Vagina (tissue), 2 donors: ENCODE measurements around the gene PTPN3. TPM values are rescaled to one million over a fixed set of nuclear protein-coding genes. Genes with fewer than 3 reads are reported as not detected.
"Not testable (repeated sequence)": the region's sequence is repeated elsewhere in the genome, so short reads cannot be mapped to it uniquely, and the experiment has no call there.

ENCODE experiments used
- DNase-seq, 2 donors: peaks; one replicate each; pipeline ENCODE4 v3.0.0-alpha.2; 2017; ENCODE audit errors: extremely low spot score in 2 of 2
- H3K27ac ChIP-seq: fragments of 200-600 bp; sonication (generic); one replicate; pipeline ENCODE4 v1.5.1; 2019
- H3K27me3 ChIP-seq: fragments of 200-600 bp; sonication (generic); one replicate; pipeline ENCODE4 v1.5.1; 2019
- H3K36me3 ChIP-seq, 2 donors: fragments of 200-600 bp; sonication (generic); one replicate each; pipeline ENCODE4 v1.5.1; 2017 to 2019
- H3K4me1 ChIP-seq: fragments of 200-600 bp; sonication (generic); one replicate; pipeline ENCODE4 v1.5.1; 2019
- H3K4me3 ChIP-seq, 2 donors: fragments of 200-600 bp; sonication (generic); 1 replicate in 1 of 2; 2 replicates in 1 of 2; pipeline ENCODE4 v1.5.1; 2016 to 2019
- H3K9me3 ChIP-seq: fragments of 200-600 bp; sonication (generic); one replicate; pipeline ENCODE4 v1.5.1; 2019
- CTCF ChIP-seq, 3 experiments: fragments of 450-650 bp in 2 of 3; fragments of 200-600 bp in 1 of 3; sonication (generic) in 1 of 3; IDR thresholded peaks; one replicate each; pipeline ENCODE4 v1.5.1; 2017 to 2019; ENCODE audit warnings: antibody characterized with exemption in 3 of 3, mild to moderate bottlenecking in 2 of 3, moderate library complexity in 2 of 3
- POLR2A ChIP-seq, 2 donors: fragments of 450-650 bp; IDR thresholded peaks; one replicate each; pipeline ENCODE4 v1.6.1; 2017; ENCODE audit warnings: antibody characterized with exemption in 2 of 2, mild to moderate bottlenecking in 2 of 2, moderate library complexity in 2 of 2
- POLR2AphosphoS5 ChIP-seq, 2 donors: sonication (generic); formaldehyde crosslinking; IDR thresholded peaks; one replicate each; pipeline ENCODE4 v1.9.0; 2017; ENCODE audit warnings: antibody characterized with exemption in 2 of 2, mild to moderate bottlenecking in 2 of 2, low read depth in 1 of 2; ENCODE audit not compliant: insufficient read depth in 1 of 2
- intact Hi-C: fragments of 100-400 bp; cut with DNase I; formaldehyde crosslinking; loops from one replicate; pipeline ENCODE4 v1.15.1; 2023
- total RNA-seq: library from RNA; depleted of rRNA; stranded (reverse); fragments of >200 nt; gene quantifications from one replicate; pipeline ENCODE4 v1.2.3, GENCODE V29; 2016

The PTPN3 gene
- total RNA-seq, 1 donor from 2014 or later, result 15.5 TPM

DNA sequence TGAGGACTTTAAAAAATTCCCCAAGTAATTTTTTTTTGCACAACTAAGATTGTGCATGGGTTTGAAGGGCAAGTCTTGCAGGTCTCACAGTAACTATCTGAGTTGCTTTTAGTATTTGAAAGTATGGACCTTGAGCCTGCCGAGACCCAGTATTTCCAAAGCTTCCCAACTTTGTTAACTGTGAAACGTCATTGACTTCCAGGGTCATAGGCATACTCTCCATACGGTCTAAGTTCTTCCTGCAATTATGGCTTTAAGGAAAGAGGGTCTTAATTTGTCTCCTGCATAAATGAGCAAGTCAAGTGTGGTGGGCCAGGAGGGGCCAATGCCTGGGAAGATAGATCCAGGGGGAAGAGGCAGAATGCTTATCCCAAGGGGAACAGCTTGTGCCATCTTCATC lies 153.2 kb downstream of the PTPN3 start:
- no peak overlapping the region for H3K27ac ChIP-seq
- TF ChIP-seq POLR2AphosphoS5 (IDR thresholded peaks at IDR 0.05; ENCODE audit: insufficient read depth in 1 of 2, low read depth in 1 of 2) (no peak), CTCF (IDR thresholded peaks at IDR 0.05) (no peak), POLR2A (IDR thresholded peaks at IDR 0.05) (no peak)
- intact Hi-C loops, result no loop called here

GRCh38 chr9:109342878-109343277 lies 155.2 kb downstream of the PTPN3 start:
- no peak for DNase-seq
- no peak overlapping the region for H3K4me3 ChIP-seq
- H3K36me3 ChIP-seq, result no peaks in the 10 kb centered on the region
- intact Hi-C loops, result no loop called here
- no peak overlapping the region for H3K27ac ChIP-seq
- no peaks in the 10 kb centered on the region for H3K4me1 ChIP-seq
- H3K9me3 ChIP-seq, result no peaks in the 10 kb centered on the region
- TF ChIP-seq POLR2A (IDR thresholded peaks at IDR 0.05) (no peak), POLR2AphosphoS5 (IDR thresholded peaks at IDR 0.05; ENCODE audit: insufficient read depth in 1 of 2, low read depth in 1 of 2) (no peak), CTCF (IDR thresholded peaks at IDR 0.05) (no peak)
- no peaks in the 10 kb centered on the region for H3K27me3 ChIP-seq

More for the DNA sequence above, 153.2 kb downstream of the PTPN3 start:
- no peaks in the 10 kb centered on the region for H3K4me1 ChIP-seq
- H3K27me3 ChIP-seq, result no peaks in the 10 kb centered on the region
- H3K9me3 ChIP-seq, result no peaks in the 10 kb centered on the region
- H3K4me3 ChIP-seq, result no peak overlapping the region
- no peak for DNase-seq
- no peaks in the 10 kb centered on the region for H3K36me3 ChIP-seq

DNA sequence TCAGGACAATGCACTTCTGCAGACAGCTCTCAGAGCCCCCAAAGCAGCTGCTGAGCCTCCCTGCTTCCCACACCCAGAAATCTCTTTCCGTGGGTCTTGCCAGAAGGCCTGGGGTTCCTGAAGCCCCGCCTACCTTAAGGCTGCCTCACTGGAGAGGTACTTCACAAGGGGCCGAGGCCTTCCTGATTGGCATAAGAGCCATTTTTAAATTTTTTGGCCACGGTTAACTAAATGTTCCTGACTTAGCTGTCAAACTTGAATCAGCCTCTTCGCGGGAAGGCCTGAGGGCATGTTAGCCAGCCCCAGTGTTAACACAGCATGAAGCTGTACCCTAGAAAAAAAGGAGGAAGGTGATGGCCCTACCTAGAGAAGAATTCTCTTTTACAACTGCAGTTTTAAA lies 156.5 kb downstream of the PTPN3 start:
- Histone ChIP-seq H3K4me1 (no peaks in the 10 kb centered on the region), H3K27ac (no peak overlapping the region), H3K9me3 (no peaks in the 10 kb centered on the region), H3K4me3 (no peak overlapping the region), H3K27me3 (no peaks in the 10 kb centered on the region), H3K36me3 (no peaks in the 10 kb centered on the region)
- TF ChIP-seq CTCF (IDR thresholded peaks at IDR 0.05), result no peak
- no peak for TF ChIP-seq POLR2A (IDR thresholded peaks at IDR 0.05)
- TF ChIP-seq POLR2AphosphoS5 (IDR thresholded peaks at IDR 0.05; ENCODE audit: insufficient read depth in 1 of 2, low read depth in 1 of 2), result no peak
- no peak for DNase-seq
- intact Hi-C loops, result no loop called here

- H3K4me3 ChIP-seq, H3K36me3 ChIP-seq, DNase-seq, H3K9me3 ChIP-seq, H3K4me1 ChIP-seq, intact Hi-C loops, H3K27me3 ChIP-seq, H3K27ac ChIP-seq: not testable (repeated sequence)
These were observed 157.1 kb downstream of the PTPN3 start for GRCh38 chr9:109340979-109341378.

- no peak for TF ChIP-seq POLR2AphosphoS5 (IDR thresholded peaks at IDR 0.05; ENCODE audit: insufficient read depth in 1 of 2, low read depth in 1 of 2)
- TF ChIP-seq CTCF (IDR thresholded peaks at IDR 0.05), result no peak
- TF ChIP-seq POLR2A (IDR thresholded peaks at IDR 0.05), result no peak
- Histone ChIP-seq H3K4me1 (peaks cover 4% of the 10 kb centered on the region), H3K27ac (no peak overlapping the region), H3K4me3 (no peak overlapping the region), H3K36me3 (no peaks in the 10 kb centered on the region), H3K9me3 (no peaks in the 10 kb centered on the region), H3K27me3 (no peaks in the 10 kb centered on the region)
- no peak for DNase-seq
- intact Hi-C loops, result no loop called here
These were observed 161.7 kb downstream of the PTPN3 start for GRCh38 chr9:109336409-109336808.

DNA sequence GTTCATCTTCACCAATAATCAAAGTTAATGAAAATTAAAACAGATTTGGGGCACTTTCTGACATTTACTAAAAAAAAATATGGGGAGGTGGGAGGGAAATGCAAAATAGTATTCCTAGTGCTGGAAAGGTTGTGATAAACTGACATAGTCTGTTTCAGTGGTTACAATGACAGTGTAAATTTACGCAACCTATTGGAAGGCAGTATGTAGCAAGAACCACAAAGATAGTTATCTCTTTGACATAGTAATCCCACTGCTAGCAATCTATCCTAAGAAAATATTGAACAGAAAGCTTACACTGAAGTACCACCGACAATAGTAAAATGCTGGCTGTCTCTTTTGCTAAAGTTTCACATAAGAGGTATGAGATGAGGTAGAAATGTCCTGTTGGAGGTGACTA lies 162.2 kb downstream of the PTPN3 start:
- DNase-seq, result no peak
- peaks cover 9% of the 10 kb centered on the region for H3K4me1 ChIP-seq
- intact Hi-C loops, result no loop called here
- no peak overlapping the region for H3K27ac ChIP-seq
- H3K27me3 ChIP-seq, result no peaks in the 10 kb centered on the region
- no peak overlapping the region for H3K4me3 ChIP-seq
- no peaks in the 10 kb centered on the region for H3K36me3 ChIP-seq
- H3K9me3 ChIP-seq, result no peaks in the 10 kb centered on the region
- no peak for TF ChIP-seq POLR2AphosphoS5 (IDR thresholded peaks at IDR 0.05; ENCODE audit: insufficient read depth in 1 of 2, low read depth in 1 of 2)
- TF ChIP-seq CTCF (IDR thresholded peaks at IDR 0.05), result no peak
- TF ChIP-seq POLR2A (IDR thresholded peaks at IDR 0.05), result no peak
